Stimulated activated CD8-positive, alpha-beta memory T cell treated with anti-CD3 and anti-CD28 coated beads, Interleukin-7, amount 100 ng/mL, for 4 hours (primary cell): Measurements from ENCODE around the gene TTPAL.

ENCODE experiments used
- DNase-seq, 2 donors: peaks; one replicate each; pipeline ENCODE4 v3.0.0-alpha.2; 2020; ENCODE audit warnings: low read depth in 2 of 2

The TTPAL gene

GRCh38 chr20:44439318-44439717 is 36.4 kb upstream of the TTPAL start:
- DNase-seq, result no peak

- no peak for DNase-seq
Measured at GRCh38 chr20:44442298-44443070, 33.2 kb upstream of the TTPAL start.

- no peak for DNase-seq
Measured at GRCh38 chr20:44445742-44446710, 29.6 kb upstream of the TTPAL start.

- DNase-seq, result no peak
Measured at GRCh38 chr20:44447827-44448419, 27.8 kb upstream of the TTPAL start.

GRCh38 chr20:44448753-44449546 is 26.7 kb upstream of the TTPAL start:
- DNase-seq, result no peak

- DNase-seq, result no peak
Measured at GRCh38 chr20:44449864-44450263, 25.8 kb upstream of the TTPAL start.

GRCh38 chr20:44450281-44450889 is 25.3 kb upstream of the TTPAL start:
- no peak for DNase-seq

GRCh38 chr20:44450903-44451450 is 24.7 kb upstream of the TTPAL start:
- no peak for DNase-seq

- no peak for DNase-seq
Measured at GRCh38 chr20:44454306-44454963, 21.2 kb upstream of the TTPAL start.

- DNase-seq, result no peak
Measured at GRCh38 chr20:44455126-44455525, 20.5 kb upstream of the TTPAL start.

GRCh38 chr20:44456611-44457010 is 19.1 kb upstream of the TTPAL start:
- DNase-seq, result no peak

GRCh38 chr20:44457016-44457415 is 18.7 kb upstream of the TTPAL start:
- DNase-seq, result no peak

- no peak for DNase-seq
Measured at GRCh38 chr20:44459271-44459670, 16.4 kb upstream of the TTPAL start.

GRCh38 chr20:44460795-44461141 is 14.9 kb upstream of the TTPAL start:
- no peak for DNase-seq

GRCh38 chr20:44461142-44461802 is 14.4 kb upstream of the TTPAL start:
- no peak for DNase-seq

- DNase-seq, result no peak
Measured at GRCh38 chr20:44461803-44462174, 13.9 kb upstream of the TTPAL start.

GRCh38 chr20:44463466-44463865 is 12.2 kb upstream of the TTPAL start:
- DNase-seq, result no peak

- no peak for DNase-seq
Measured at GRCh38 chr20:44464514-44464913, 11.2 kb upstream of the TTPAL start.

GRCh38 chr20:44465001-44465560 is 10.6 kb upstream of the TTPAL start:
- DNase-seq, result no peak
